GM12864 (cell line): ENCODE results near the gene MYADM.

Source experiments
- DNase-seq: peaks from one replicate; pipeline ENCODE4 v3.0.0-alpha.2; 2011; ENCODE audit warnings: low read depth
- H3K4me3 ChIP-seq: 2 replicates; pipeline ENCODE4 v1.5.1; 2011; ENCODE audit warnings: mild to moderate bottlenecking, low read depth, low read length, control low read depth
- CTCF ChIP-seq: IDR thresholded peaks from 2 replicates; pipeline ENCODE4 v1.5.1; 2011; ENCODE audit warnings: low read depth, mild to moderate bottlenecking, moderate library complexity, low read length, control low read depth, inconsistent platforms; ENCODE audit errors: missing control alignments

Gene MYADM

GRCh38 chr19:53882391-53883050, 14.8 kb downstream of the MYADM start:
- DNase-seq, result no peak
- no peak overlapping the region for H3K4me3 ChIP-seq
- no peak for TF ChIP-seq CTCF

GRCh38 chr19:53883231-53883661, 15.6 kb downstream of the MYADM start:
- no peak overlapping the region for H3K4me3 ChIP-seq
- DNase-seq, result no peak
- no peak for TF ChIP-seq CTCF

- H3K4me3 ChIP-seq, result no peak overlapping the region
- no peak for TF ChIP-seq CTCF
- no peak for DNase-seq
These were observed 16.1 kb downstream of the MYADM start for GRCh38 chr19:53883741-53884140.

GRCh38 chr19:53884256-53884655, 16.6 kb downstream of the MYADM start:
- no peak overlapping the region for H3K4me3 ChIP-seq
- no peak for DNase-seq
- TF ChIP-seq CTCF, result no peak

GRCh38 chr19:53885036-53885435, 17.4 kb downstream of the MYADM start:
- TF ChIP-seq CTCF, result no peak
- no peak overlapping the region for H3K4me3 ChIP-seq
- no peak for DNase-seq

- H3K4me3 ChIP-seq, result no peak overlapping the region
- DNase-seq, result no peak
- no peak for TF ChIP-seq CTCF
These were observed 24.8 kb downstream of the MYADM start for GRCh38 chr19:53892301-53892980.

GRCh38 chr19:53892981-53893325, 25.3 kb downstream of the MYADM start:
- no peak overlapping the region for H3K4me3 ChIP-seq
- TF ChIP-seq CTCF, result no peak
- no peak for DNase-seq
